ENCODE results near the gene FARS2.

DNA sequence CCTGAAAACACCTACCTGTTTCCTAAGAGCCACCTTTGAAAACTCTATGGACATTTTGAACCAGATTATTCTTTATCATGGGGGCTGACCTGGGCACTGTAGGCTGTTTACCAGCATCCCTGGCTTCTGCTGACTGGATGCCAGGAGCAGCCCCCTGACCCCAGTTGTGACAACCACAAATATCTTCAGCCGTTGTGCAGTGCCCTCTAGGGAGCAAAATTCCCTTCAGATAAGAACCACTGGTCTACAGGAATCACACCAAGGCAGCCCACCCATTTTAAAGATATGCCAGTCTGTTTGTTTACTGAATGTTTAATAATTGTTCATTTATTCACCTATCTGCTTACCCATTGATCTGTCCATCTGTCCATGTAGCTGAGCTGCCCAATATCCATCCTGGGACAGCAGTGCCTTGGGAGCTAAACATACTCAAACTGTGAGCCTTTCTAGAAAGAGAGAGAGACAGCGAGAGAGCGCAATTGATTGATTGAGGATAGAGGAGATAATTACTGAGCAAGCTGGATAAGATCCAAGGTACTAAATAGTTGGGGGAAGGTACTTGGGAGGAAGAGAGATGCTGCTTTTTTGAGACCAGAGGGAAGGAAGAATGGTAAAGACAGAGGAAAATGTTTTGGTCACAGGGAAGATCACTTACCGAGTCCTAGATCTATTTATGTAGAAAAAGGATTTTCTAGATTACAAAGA lies 468.7 kb downstream of the FARS2 start:
- TF ChIP-seq, protein P1, sequence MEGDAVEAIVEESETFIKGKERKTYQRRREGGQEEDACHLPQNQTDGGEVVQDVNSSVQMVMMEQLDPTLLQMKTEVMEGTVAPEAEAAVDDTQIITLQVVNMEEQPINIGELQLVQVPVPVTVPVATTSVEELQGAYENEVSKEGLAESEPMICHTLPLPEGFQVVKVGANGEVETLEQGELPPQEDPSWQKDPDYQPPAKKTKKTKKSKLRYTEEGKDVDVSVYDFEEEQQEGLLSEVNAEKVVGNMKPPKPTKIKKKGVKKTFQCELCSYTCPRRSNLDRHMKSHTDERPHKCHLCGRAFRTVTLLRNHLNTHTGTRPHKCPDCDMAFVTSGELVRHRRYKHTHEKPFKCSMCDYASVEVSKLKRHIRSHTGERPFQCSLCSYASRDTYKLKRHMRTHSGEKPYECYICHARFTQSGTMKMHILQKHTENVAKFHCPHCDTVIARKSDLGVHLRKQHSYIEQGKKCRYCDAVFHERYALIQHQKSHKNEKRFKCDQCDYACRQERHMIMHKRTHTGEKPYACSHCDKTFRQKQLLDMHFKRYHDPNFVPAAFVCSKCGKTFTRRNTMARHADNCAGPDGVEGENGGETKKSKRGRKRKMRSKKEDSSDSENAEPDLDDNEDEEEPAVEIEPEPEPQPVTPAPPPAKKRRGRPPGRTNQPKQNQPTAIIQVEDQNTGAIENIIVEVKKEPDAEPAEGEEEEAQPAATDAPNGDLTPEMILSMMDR (conservative IDR thresholded peaks at IDR 0.05): no peak
- no peak for TF ChIP-seq ZFX (IDR thresholded peaks at IDR 0.05)
